Measurements from ENCODE around the gene PIGC.

DNA sequence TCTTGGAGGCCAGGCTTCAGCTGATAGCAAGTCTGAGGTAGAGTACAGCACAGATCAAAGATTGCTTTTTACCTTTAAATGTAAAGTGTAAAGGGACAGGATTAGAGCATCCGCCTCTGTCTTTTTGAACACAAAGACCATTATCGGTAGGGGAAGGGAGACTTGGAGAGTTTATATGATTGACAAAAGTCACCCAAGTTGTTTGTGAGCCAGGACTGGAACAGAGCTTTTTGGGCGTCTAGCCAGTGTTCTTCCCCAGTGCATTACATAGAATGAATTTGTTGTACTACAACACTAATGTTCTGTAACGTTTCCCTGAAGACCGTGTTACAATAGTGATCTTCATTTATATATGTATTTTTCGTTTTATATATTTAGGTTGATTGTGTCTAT, 9.3 kb upstream of the PIGC start:
- TF ChIP-seq POLR2AphosphoS5 (IDR thresholded peaks at IDR 0.05; ENCODE audit: borderline replicate concordance, low read depth, low read length): no peak
- no peak for TF ChIP-seq EZH2 (IDR thresholded peaks at IDR 0.05)
